GM23248 (cell line): Measurements from ENCODE around the gene ALMS1. TPM values are rescaled to one million over a fixed set of nuclear protein-coding genes. Genes with fewer than 3 reads are reported as not detected.

Experiments used
- DNase-seq: peaks from one replicate; pipeline ENCODE4 v3.0.0-alpha.2; 2015
- H2AFZ ChIP-seq: fragments of 200-600 bp; sonication (generic); 2 replicates; pipeline ENCODE4 v1.6.1; 2016; ENCODE audit warnings: antibody characterized with exemption
- H3F3A ChIP-seq: fragments of 200-600 bp; sonication (generic); 2 replicates; pipeline ENCODE4 v1.6.1; 2016; ENCODE audit warnings: mild to moderate bottlenecking, antibody characterized with exemption, mixed run types; ENCODE audit not compliant: insufficient read depth
- H3K27ac ChIP-seq: fragments of 200-600 bp; sonication (generic); 2 replicates; pipeline ENCODE4 v1.5.1; 2016; ENCODE audit warnings: mild to moderate bottlenecking
- H3K27me3 ChIP-seq: fragments of 200-600 bp; sonication (generic); replicated peaks from 2 replicates; pipeline ENCODE4 v1.6.1; 2016; ENCODE audit warnings: mild to moderate bottlenecking; ENCODE audit not compliant: insufficient read depth
- H3K36me3 ChIP-seq: fragments of 200-600 bp; sonication (generic); 2 replicates; pipeline ENCODE4 v1.6.1; 2016; ENCODE audit warnings: low read depth, mild to moderate bottlenecking
- H3K4me1 ChIP-seq: fragments of 200-600 bp; sonication (generic); 2 replicates; pipeline ENCODE4 v1.6.1; 2016; ENCODE audit warnings: mild to moderate bottlenecking; ENCODE audit not compliant: insufficient read depth
- H3K4me2 ChIP-seq: fragments of 200-600 bp; sonication (generic); one replicate; pipeline ENCODE4 v1.6.1; 2016; ENCODE audit warnings: mild to moderate bottlenecking; ENCODE audit not compliant: unreplicated experiment
- H3K4me3 ChIP-seq: fragments of 200-600 bp; sonication (generic); 2 replicates; pipeline ENCODE4 v1.5.1; 2016; ENCODE audit warnings: mild to moderate bottlenecking
- H3K79me2 ChIP-seq: fragments of 200-600 bp; sonication (generic); 2 replicates; pipeline ENCODE4 v1.6.1; 2016; ENCODE audit warnings: mild to moderate bottlenecking; ENCODE audit not compliant: insufficient read depth
- H3K9ac ChIP-seq: fragments of 200-600 bp; sonication (generic); 2 replicates; pipeline ENCODE4 v1.6.1; 2016; ENCODE audit warnings: mild to moderate bottlenecking
- H3K9me2 ChIP-seq: fragments of 200-600 bp; sonication (generic); 2 replicates; pipeline ENCODE4 v1.6.1; 2016; ENCODE audit warnings: mixed run types, mild to moderate bottlenecking, moderate library complexity; ENCODE audit not compliant: insufficient read depth
- H3K9me3 ChIP-seq: fragments of 200-600 bp; sonication (generic); one replicate; pipeline ENCODE4 v1.6.1; 2017; ENCODE audit warnings: low read depth
- H4K20me1 ChIP-seq: fragments of 200-600 bp; sonication (generic); 2 replicates; pipeline ENCODE4 v1.6.0; 2016; ENCODE audit not compliant: insufficient read depth
- EZH2 ChIP-seq: fragments of 200-600 bp; sonication (generic); IDR thresholded peaks from 2 replicates; pipeline ENCODE4 v1.6.1; 2018; ENCODE audit warnings: antibody characterized with exemption, mild to moderate bottlenecking; ENCODE audit not compliant: insufficient read depth, poor library complexity, severe bottlenecking
- EZH2phosphoT487 ChIP-seq: fragments of 200-600 bp; sonication (generic); IDR thresholded peaks from 2 replicates; pipeline ENCODE4 v1.6.1; 2018; ENCODE audit warnings: antibody characterized with exemption, moderate library complexity, mild to moderate bottlenecking, low read depth; ENCODE audit not compliant: insufficient read depth
- WGBS, 2 experiments: methylation state at CpG; one replicate each; pipeline ENCODE4 v1.1.6; 2015 to 2017; ENCODE audit warnings: low lambda C conversion rate in 2 of 2, low coverage in 1 of 2; ENCODE audit errors: missing lambda C conversion rate in 2 of 2; 5-methylcytosine and 5-hydroxymethylcytosine counted together
- in situ Hi-C: fragments of 300-500 bp; cut with MboI; formaldehyde crosslinking; loops from 2 replicates; pipeline ENCODE4 v1.15.0; 2020
- polyA plus RNA-seq: library from polyadenylated mRNA; unstranded; fragments of >200 nt; fragmentation: Nextera tagmentation; extraction: Ambion mirVana; gene quantifications from 2 replicates; pipeline ENCODE4 v1.2.1, GENCODE V29; 2016
- total RNA-seq: library from RNA; depleted of rRNA; stranded (reverse); fragments of >200 nt; shearing (Covaris generic); gene quantifications from 2 replicates; pipeline ENCODE4 v1.2.3, GENCODE V29; 2014; rRNA removed

The ALMS1 gene
- total and polyA plus RNA-seq, 2 experiments from 2014 or later: 3.1 to 9.8 TPM

DNA sequence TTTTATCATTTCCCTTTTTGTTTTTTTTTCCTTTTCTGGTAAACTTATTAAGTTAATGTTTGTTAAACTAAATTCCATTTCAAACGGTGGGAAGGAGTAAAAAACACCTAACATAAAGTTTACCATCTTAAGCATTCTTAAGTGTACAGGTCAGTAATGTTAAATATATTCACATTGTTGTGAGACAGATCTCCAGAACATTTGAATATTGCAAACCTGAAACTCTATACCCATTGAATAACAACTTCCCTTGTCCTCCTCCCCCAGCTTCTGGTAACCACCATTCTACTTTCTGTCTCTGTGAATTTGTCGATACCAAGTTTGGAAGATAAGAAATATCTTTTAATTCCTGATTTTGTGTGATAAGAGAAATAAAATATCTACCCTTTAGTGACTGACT, 268.5 kb downstream of the ALMS1 start:
- H3K4me3 ChIP-seq: no peak overlapping the region
- H3K27ac ChIP-seq: no peak overlapping the region
- in situ Hi-C loops: no loop called here
- no peaks in the 10 kb centered on the region for H3K4me1 ChIP-seq
- no peaks in the 10 kb centered on the region for H4K20me1 ChIP-seq
- H3K9me3 ChIP-seq: no peaks in the 10 kb centered on the region
- peaks cover under 1% of the 10 kb centered on the region; the same call in 1 of the 2 replicates for H3K27me3 ChIP-seq
- TF ChIP-seq EZH2: no peak
- TF ChIP-seq EZH2phosphoT487: no peak
- H3K9me2 ChIP-seq: no peaks in the 10 kb centered on the region
- no peaks in the 10 kb centered on the region for H3F3A ChIP-seq
- no peak for DNase-seq
- no peak overlapping the region for H3K4me2 ChIP-seq
- H3K9ac ChIP-seq: no peak overlapping the region
- 45 to 48% methylated on average over 2 of the region's 2 CpGs for WGBS, 2 experiments
- H2AFZ ChIP-seq: no peak overlapping the region
- no peaks in the 10 kb centered on the region for H3K36me3 ChIP-seq
- no peaks in the 10 kb centered on the region for H3K79me2 ChIP-seq

Other genes starting within 250 kb of the ALMS1 start
- gene NOTO, start 183.3 kb upstream of the ALMS1 start, total RNA-seq: not detected in 2 replicates
- gene NOTO, start 183.3 kb upstream of the ALMS1 start, polyA plus RNA-seq: not detected in 2 replicates
- gene SMYD5, start 171.6 kb upstream of the ALMS1 start, total RNA-seq: 20.1 and 33.0 TPM in 2 replicates
- gene SMYD5, start 171.6 kb upstream of the ALMS1 start, polyA plus RNA-seq: 15.0 and 17.5 TPM in 2 replicates
- 40.7 and 44.3 TPM in 2 replicates for gene PRADC1, start 152.6 kb upstream of the ALMS1 start, total RNA-seq
- gene PRADC1, start 152.6 kb upstream of the ALMS1 start, polyA plus RNA-seq: 46.7 and 47.8 TPM in 2 replicates
- gene CCT7, start 151.5 kb upstream of the ALMS1 start, total RNA-seq: 272 and 316 TPM in 2 replicates
- 213 and 225 TPM in 2 replicates for gene CCT7, start 151.5 kb upstream of the ALMS1 start, polyA plus RNA-seq
- 1.0 and 1.1 TPM in 2 replicates for gene FBXO41, start 101.4 kb upstream of the ALMS1 start, total RNA-seq
- gene FBXO41, start 101.4 kb upstream of the ALMS1 start, polyA plus RNA-seq: 0.38 and 0.44 TPM in 2 replicates
- gene EGR4, start 92.3 kb upstream of the ALMS1 start, total RNA-seq: not detected in 2 replicates
- 0.08 TPM in 1 of 2 replicates, not detected in the other for gene EGR4, start 92.3 kb upstream of the ALMS1 start, polyA plus RNA-seq